DND-41 (cell line): Measurements from ENCODE around the gene NFX1.
A peak's percentile ranks its signal among the peaks of the same experiment; 100 is the strongest.

ENCODE experiments used
- ATAC-seq: fragments of 200-7000 bp; cut with Tn5 transposase; 3 replicates; pipeline ENCODE4 v1.9.1; 2021; ENCODE audit warnings: low read depth; ENCODE audit not compliant: insufficient read depth
- DNase-seq: peaks from one replicate; pipeline ENCODE4 v3.0.0-alpha.2; 2020
- H2AFZ ChIP-seq: 2 replicates; pipeline ENCODE4 v1.6.0; 2012; ENCODE audit warnings: low read depth, low read length
- H3K27ac ChIP-seq: 2 replicates; pipeline ENCODE4 v1.5.1; 2012; ENCODE audit warnings: low read length, inconsistent platforms
- H3K27me3 ChIP-seq: fragments of 200-600 bp; sonication (generic); 2 replicates; pipeline ENCODE4 v1.6.0; 2012; ENCODE audit warnings: low read length, mild to moderate bottlenecking, inconsistent platforms; ENCODE audit not compliant: insufficient read depth, poor library complexity
- H3K36me3 ChIP-seq: 2 replicates; pipeline ENCODE4 v1.5.1; 2012; ENCODE audit warnings: low read length, inconsistent platforms; ENCODE audit not compliant: insufficient read depth
- H3K4me1 ChIP-seq: 2 replicates; pipeline ENCODE4 v1.5.1; 2012; ENCODE audit warnings: mild to moderate bottlenecking, low read length; ENCODE audit not compliant: insufficient read depth
- H3K4me2 ChIP-seq: 2 replicates; pipeline ENCODE4 v1.6.0; 2012; ENCODE audit warnings: mild to moderate bottlenecking, moderate library complexity, low read length, inconsistent platforms; ENCODE audit not compliant: insufficient read depth
- H3K4me3 ChIP-seq, 2 experiments: fragments of 200-600 bp in 1 of 2; shearing (Covaris generic) in 1 of 2; 2 replicates each; pipeline ENCODE4 v1.5.1; 2012 to 2016; ENCODE audit warnings: inconsistent platforms in 2 of 2, low read length in 2 of 2, mild to moderate bottlenecking in 2 of 2, low read depth in 1 of 2, moderate library complexity in 1 of 2
- H3K79me2 ChIP-seq: 2 replicates; pipeline ENCODE4 v1.6.0; 2012; ENCODE audit warnings: low read length, inconsistent platforms; ENCODE audit not compliant: insufficient read depth
- H3K9ac ChIP-seq: 2 replicates; pipeline ENCODE4 v1.6.0; 2012; ENCODE audit warnings: low read depth, mild to moderate bottlenecking, inconsistent platforms, low read length, moderate library complexity
- H3K9me3 ChIP-seq: 2 replicates; pipeline ENCODE4 v1.5.1; 2012; ENCODE audit warnings: low read length, moderate library complexity, mild to moderate bottlenecking, inconsistent platforms; ENCODE audit not compliant: insufficient read depth, severe bottlenecking
- H4K20me1 ChIP-seq: 2 replicates; pipeline ENCODE4 v1.6.0; 2012; ENCODE audit warnings: low read length; ENCODE audit not compliant: insufficient read depth
- CTCF ChIP-seq: IDR thresholded peaks from 2 replicates; pipeline ENCODE4 v1.5.1; 2012; ENCODE audit warnings: borderline replicate concordance, low read length, moderate library complexity, mild to moderate bottlenecking; ENCODE audit not compliant: poor library complexity, severe bottlenecking; ENCODE audit errors: extremely low read depth
- EZH2 ChIP-seq: IDR thresholded peaks from 3 replicates; pipeline ENCODE4 v1.6.1; 2012; ENCODE audit warnings: borderline replicate concordance, low read depth, mild to moderate bottlenecking, moderate library complexity, low read length, inconsistent platforms; ENCODE audit not compliant: severe bottlenecking

Gene NFX1

DNA sequence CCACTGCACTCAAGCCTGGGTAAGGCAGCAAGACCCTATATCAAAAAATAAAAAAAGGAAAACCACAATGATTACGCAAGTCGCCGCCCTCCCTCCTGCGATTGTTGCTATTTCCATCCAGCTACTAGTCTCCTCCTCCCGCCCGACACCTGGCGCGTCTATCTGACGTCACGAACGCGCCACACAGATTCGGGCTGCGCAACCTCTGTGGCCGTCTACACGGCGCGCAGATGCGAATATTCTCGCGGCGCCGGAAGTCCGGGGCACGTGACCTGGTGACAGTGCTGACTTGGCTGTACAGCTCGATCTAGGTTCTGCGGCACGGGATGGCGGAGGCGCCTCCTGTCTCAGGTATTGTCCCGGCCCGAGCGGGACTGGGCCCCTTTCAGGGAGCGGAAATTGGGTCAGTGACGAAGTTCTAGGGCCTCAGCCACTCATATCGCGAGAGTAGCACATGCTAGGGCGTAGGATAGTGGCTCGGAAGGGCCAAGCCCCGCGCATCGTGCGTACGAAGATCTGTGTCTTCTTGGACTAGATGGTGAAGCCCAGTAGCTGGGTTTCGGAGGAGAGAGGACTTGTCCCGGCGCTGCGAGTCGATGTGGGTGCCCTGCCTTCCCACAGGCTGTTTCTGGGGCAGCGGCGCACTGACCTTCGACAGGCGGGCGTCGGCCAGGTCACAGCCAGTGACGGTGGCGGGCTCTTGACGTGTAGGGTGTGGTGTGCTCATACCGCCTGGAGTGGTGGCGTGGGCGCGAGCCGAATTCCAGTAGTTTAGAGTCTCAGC is at the start of gene NFX1:
Gene NFX1, plus strand, starts transcription at position 270 of the 784 bp plus-strand sequence. Its CDS starts 57 bp downstream, at position 327.
- peaks cover 50% of the 10 kb centered on the region for H3K79me2 ChIP-seq
- H3K4me2 ChIP-seq, result peak within 1 kb of the TSS; percentile 78
- H3K27me3 ChIP-seq, result no peaks in the 10 kb centered on the region
- peak within 1 kb of the TSS; percentile 79 for H3K9ac ChIP-seq
- no peaks in the 10 kb centered on the region for H3K9me3 ChIP-seq
- TF ChIP-seq CTCF, result no peak
- TF ChIP-seq EZH2, result no peak
- peak; percentile 93 for ATAC-seq
- peaks cover 20% of the 10 kb centered on the region for H3K36me3 ChIP-seq
- H3K4me3 ChIP-seq, result peak within 1 kb of the TSS; percentile 56 to 85; a peak in 3 of 4 replicates
- peak within 1 kb of the TSS; percentile 96 for H3K27ac ChIP-seq
- DNase-seq, result peak; percentile 97
- H4K20me1 ChIP-seq, result no peaks in the 10 kb centered on the region; the same call in 1 of the 2 replicates
- H3K4me1 ChIP-seq, result peaks cover 34% of the 10 kb centered on the region
- peak within 1 kb of the TSS; percentile 91 for H2AFZ ChIP-seq

GRCh38 chr9:33241298-33241697 is 49.0 kb upstream of the NFX1 start:
- no peaks in the 10 kb centered on the region for H3K79me2 ChIP-seq
- no peak for ATAC-seq
- H3K4me3 ChIP-seq, result no peak overlapping the region
- H3K9me3 ChIP-seq, result no peaks in the 10 kb centered on the region
- no peak overlapping the region for H3K27ac ChIP-seq
- no peak overlapping the region for H3K4me2 ChIP-seq
- no peak for DNase-seq
- H3K27me3 ChIP-seq, result no peaks in the 10 kb centered on the region
- no peaks in the 10 kb centered on the region for H3K4me1 ChIP-seq
- no peak overlapping the region for H2AFZ ChIP-seq
- H3K36me3 ChIP-seq, result no peaks in the 10 kb centered on the region
- TF ChIP-seq EZH2, result no peak
- TF ChIP-seq CTCF, result no peak
- H3K9ac ChIP-seq, result no peak overlapping the region
- no peaks in the 10 kb centered on the region for H4K20me1 ChIP-seq

DNA sequence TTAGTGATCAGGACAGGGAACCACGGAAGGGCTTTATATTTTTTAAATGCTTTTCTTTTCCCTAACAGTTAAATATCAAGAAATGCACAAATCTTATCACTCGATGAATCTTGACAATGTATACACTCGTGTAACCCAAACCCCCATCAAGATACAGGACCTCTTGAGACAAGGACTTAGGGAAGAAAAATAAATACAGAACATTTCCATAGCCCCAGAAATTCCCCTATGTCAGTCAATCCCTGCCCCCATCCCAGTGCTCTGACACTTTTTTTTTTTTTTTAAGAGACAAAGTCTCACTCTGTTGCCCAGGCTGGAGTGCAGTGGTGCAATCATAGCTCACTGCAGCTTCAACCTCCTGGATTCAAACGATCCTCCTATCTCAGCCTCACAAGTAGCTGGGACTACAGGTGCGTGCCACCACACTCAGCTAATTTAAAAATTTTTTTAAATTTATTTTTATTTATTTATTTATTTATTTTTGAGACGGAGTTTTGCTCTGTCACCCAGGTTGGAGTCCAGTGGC is 47.6 kb upstream of the NFX1 start:
- no peak overlapping the region for H3K4me3 ChIP-seq
- H3K4me1 ChIP-seq, result no peaks in the 10 kb centered on the region
- no peaks in the 10 kb centered on the region for H4K20me1 ChIP-seq
- TF ChIP-seq EZH2 (no peak), CTCF (no peak)
- H3K27ac ChIP-seq, result no peak overlapping the region
- ATAC-seq (no peak), DNase-seq (no peak)
- H3K4me2 ChIP-seq, result no peak overlapping the region
- H3K36me3 ChIP-seq, result no peaks in the 10 kb centered on the region
- H3K9ac ChIP-seq, result no peak overlapping the region
- H3K79me2 ChIP-seq, result no peaks in the 10 kb centered on the region
- no peaks in the 10 kb centered on the region for H3K9me3 ChIP-seq
- no peak overlapping the region for H2AFZ ChIP-seq
- H3K27me3 ChIP-seq, result no peaks in the 10 kb centered on the region
